WI38 (cell line): ENCODE measurements around the gene RHOT2.
"Not testable (repeated sequence)": the region's sequence is repeated elsewhere in the genome, so short reads cannot be mapped to it uniquely, and the experiment has no call there.

Source experiments
- H3K4me3 ChIP-seq: 2 replicates; pipeline ENCODE4 v1.5.1; 2011; ENCODE audit warnings: low read depth, mild to moderate bottlenecking, control low read depth, low read length
- TF ChIP-seq, protein P1 (sequence below): IDR thresholded peaks from 2 replicates; pipeline ENCODE4 v1.5.1; 2012; ENCODE audit warnings: low read depth, mild to moderate bottlenecking, control low read depth, low read length

Gene RHOT2

DNA sequence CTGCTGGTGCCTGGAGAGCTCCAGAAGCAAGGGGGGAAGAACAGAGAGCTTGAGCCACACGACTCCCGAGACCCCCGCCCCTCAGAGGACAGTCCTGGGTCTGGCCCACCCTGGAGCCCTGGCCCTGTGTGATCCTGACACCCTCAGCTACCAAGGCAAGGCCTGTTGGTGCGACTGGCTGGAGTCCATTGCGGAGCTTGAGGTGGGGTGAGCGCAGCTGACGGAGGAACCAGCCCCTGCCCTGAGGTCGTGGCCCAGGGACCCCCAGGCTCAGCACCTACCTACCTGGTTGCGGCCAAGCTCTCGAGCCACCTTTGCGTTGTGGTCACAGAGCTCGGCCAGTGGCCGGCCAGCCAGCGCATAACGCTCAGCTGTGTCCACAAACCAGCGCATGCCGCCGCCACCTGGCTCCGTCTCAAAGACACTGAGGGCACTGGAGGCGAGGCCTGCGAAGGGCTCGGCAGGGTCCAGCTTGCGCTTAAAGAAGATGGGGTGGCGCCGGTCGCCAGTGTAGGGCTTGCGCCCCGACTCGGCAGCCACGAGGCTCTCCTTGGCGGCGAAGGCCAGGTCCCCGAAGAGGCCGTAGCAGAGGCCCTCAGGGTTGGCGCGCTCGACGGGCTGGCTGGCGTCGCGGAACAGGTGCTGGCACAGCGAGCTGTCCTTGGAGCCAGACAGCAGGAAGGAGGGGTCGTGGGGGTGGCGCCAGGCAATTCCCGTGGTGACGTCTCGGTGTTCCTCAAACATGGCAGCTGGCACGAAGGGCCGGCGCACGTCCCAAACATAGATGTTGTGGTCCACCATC lies 18.7 kb downstream of the RHOT2 start:
- no peak overlapping the region for H3K4me3 ChIP-seq
- TF ChIP-seq, protein P1, sequence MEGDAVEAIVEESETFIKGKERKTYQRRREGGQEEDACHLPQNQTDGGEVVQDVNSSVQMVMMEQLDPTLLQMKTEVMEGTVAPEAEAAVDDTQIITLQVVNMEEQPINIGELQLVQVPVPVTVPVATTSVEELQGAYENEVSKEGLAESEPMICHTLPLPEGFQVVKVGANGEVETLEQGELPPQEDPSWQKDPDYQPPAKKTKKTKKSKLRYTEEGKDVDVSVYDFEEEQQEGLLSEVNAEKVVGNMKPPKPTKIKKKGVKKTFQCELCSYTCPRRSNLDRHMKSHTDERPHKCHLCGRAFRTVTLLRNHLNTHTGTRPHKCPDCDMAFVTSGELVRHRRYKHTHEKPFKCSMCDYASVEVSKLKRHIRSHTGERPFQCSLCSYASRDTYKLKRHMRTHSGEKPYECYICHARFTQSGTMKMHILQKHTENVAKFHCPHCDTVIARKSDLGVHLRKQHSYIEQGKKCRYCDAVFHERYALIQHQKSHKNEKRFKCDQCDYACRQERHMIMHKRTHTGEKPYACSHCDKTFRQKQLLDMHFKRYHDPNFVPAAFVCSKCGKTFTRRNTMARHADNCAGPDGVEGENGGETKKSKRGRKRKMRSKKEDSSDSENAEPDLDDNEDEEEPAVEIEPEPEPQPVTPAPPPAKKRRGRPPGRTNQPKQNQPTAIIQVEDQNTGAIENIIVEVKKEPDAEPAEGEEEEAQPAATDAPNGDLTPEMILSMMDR: no peak

DNA sequence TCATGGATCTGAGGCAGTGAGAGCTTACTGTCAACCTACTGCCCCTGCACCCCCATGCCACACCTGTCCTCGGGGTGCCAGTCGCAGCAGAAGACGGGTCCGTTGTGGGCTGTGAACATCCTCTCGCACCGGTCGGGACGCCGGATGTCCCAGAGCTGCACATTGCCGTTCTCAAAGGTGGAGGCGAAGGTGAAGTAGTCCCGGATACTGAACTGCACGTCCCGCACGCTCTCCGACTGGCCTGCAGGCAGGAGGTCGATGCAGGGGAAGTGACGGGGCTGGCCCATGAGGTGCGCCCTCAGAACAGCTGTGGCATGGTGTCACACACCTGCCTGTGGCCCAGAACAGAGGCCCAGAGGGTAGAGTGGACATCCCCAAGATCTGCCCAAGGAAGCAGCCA lies 19.6 kb downstream of the RHOT2 start:
- TF ChIP-seq, protein P1: no peak
- H3K4me3 ChIP-seq: no peak overlapping the region

DNA sequence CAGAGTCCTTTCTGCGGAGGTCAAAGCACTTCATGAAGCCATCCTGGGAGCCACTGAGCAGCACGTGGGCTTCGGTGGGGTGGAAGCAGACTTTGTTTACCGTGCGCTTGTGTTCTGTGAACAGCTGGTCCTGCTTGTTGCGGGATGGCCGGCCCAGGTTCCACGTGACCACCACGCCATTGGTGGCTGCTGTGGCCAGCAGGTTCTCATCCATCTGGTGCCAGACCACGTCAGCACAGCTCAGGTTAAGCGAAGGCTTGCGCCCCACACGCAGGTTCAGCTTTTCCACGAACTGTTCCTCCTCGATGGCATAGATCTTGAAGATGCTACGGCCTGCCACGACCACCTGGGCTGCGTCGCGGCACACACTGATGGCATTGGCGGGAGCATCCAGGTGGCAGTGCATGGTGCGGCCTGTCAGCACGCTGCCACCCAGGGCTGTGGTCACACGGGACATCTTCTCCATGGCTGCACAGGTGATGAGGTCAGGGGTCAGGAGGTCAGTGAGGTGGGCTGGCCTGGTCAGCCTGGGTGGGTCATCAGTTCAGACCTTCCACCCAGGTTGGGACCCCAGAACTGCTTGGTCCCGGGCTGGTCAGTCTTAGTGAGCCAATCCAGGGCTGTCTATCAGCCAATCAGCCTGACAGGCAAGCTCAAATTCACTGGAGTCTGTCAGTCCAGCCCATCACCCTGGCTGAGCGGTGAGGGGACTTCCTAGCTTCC lies 21.4 kb downstream of the RHOT2 start:
- TF ChIP-seq, protein P1: no peak
- H3K4me3 ChIP-seq: peak overlapping the region; percentile 94

DNA sequence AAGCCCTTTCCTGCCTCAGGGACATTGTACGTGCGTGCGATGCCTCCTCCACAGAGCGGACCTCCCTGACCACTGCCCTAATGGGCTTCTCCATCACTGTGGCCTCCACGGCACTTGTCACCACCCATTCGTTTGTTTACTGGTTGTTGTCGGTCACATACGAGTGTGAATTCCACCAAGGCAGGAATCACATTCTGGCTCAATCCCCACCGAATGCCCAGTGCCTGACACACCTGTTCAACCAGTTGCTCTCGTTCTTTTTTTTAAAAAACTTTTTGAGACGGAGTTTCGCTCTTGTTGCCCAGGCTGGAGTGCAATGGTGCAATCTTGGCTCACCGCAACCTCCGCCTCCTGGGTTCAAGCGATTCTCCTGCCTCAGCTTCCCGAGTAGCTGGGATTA lies 23.3 kb downstream of the RHOT2 start:
- not testable (repeated sequence) for H3K4me3 ChIP-seq

DNA sequence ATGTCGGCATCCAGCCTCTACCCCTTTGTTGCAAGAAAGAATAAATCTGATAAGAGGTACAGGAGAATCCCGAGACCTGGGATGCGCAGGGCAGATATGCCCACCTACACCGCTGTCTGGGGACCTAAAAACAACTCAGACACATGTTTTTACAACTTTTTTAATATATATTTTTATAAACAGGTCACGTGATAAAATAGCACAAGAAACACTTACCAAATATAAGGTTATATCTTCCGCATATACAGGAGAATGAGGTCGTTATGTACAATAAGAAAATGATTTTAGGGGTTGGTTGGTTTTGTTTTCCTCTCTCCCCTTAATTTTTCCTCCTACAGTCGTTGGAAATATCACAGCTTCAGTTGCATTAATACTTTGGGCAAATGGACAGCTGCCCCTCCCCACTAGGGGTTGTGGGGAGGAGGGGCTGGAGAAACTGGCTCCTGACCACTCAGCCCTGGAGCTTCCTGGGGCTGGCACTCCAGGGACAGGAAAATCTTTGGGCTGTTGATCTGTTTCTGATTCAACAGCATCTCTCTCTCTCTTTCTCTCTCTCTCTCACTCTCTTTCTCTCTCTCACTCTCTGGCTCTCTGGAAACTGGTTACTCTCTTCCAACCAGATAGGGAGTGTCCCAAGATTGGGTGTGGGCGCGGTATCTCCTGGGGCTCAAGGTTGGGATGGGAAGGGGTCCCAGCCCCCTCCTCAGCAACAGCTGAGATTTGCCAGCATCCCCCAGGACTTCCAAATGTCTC lies 24.6 kb downstream of the RHOT2 start:
- TF ChIP-seq, protein P1: no peak
- H3K4me3 ChIP-seq: no peak overlapping the region

DNA sequence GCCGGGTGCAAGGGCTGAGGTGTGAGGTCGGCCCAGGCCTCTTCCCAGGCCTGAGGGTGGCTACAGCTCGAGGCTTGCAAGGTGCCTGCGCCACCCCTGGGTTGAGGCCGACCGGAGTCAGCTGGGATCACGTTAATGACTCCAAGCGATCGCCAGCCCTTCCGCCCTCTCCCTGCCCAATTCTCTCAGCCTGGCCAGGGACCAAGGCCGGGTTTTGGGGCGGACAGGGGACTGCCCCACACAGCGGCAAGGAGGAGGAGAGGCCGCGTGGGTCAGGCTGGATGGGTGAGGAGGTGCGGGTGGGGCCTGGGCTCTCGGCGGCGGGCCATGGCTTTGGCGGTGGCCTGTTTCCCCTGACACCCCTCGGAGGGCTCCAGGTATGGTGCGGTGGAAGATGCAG lies 25.4 kb downstream of the RHOT2 start:
- TF ChIP-seq, protein P1: no peak
- H3K4me3 ChIP-seq: no peak overlapping the region

DNA sequence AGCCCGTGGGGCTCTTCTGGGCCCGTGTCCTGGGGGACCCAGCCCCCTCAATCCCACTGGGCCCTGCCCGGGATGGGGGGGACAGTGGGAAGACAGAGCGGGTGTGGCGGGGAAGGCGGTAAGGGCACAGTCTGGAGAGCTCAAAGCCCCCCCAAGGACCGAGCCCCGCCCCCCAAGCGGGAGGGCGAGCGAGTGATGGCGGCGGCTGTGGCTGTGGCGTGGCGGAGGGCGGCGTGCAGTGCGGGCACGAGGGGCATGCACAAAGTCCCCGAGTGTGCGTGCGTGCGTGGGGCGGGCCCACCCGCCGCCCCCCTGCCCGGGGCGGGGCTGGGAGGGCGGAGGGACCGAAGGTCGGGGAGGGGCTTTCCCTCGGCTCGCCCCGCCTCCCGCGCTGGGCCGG lies 25.8 kb downstream of the RHOT2 start:
- H3K4me3 ChIP-seq: no peak overlapping the region
- TF ChIP-seq, protein P1: no peak
